HL-60 (cell line): ENCODE measurements around the gene INTS1.

Experiments
- SPI1 ChIP-seq: IDR thresholded peaks from 2 replicates; pipeline ENCODE4 v1.6.1; 2012; ENCODE audit warnings: low read depth, mild to moderate bottlenecking, borderline replicate concordance
- TF ChIP-seq, protein P1 (sequence below): IDR thresholded peaks from one replicate; pipeline ENCODE4 v1.5.1; 2011; ENCODE audit warnings: low read length, control low read depth, inconsistent platforms; ENCODE audit not compliant: insufficient read depth

DNA sequence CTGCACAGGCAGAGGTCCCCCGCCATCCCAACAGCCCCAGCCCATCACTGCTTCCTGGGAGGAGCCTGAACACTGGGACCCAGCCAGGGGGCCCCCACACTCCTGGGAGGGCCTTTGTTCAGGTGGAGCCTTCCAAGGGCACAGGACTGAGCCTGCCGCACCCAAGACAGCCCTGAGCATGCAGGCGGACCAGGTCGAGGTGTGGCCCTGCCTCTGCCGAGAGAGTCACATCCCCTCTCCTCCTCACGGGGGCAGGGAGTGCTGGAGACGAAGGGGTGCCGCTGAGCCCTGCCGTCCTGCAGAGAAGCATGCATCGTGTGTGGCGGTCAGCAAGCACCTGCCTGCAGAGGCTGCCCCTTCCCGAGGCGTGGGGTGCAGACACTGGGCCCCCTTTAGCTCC lies 19.0 kb upstream of the INTS1 start:
- TF ChIP-seq, protein P1, sequence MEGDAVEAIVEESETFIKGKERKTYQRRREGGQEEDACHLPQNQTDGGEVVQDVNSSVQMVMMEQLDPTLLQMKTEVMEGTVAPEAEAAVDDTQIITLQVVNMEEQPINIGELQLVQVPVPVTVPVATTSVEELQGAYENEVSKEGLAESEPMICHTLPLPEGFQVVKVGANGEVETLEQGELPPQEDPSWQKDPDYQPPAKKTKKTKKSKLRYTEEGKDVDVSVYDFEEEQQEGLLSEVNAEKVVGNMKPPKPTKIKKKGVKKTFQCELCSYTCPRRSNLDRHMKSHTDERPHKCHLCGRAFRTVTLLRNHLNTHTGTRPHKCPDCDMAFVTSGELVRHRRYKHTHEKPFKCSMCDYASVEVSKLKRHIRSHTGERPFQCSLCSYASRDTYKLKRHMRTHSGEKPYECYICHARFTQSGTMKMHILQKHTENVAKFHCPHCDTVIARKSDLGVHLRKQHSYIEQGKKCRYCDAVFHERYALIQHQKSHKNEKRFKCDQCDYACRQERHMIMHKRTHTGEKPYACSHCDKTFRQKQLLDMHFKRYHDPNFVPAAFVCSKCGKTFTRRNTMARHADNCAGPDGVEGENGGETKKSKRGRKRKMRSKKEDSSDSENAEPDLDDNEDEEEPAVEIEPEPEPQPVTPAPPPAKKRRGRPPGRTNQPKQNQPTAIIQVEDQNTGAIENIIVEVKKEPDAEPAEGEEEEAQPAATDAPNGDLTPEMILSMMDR = no peak
- TF ChIP-seq SPI1 = no peak
